Astrocyte (in vitro differentiated cells and primary cell): ENCODE data around the gene MMP12. TPM values are rescaled to one million over a fixed set of nuclear protein-coding genes. Genes with fewer than 3 reads are reported as not detected.

Experiments
- DNase-seq: peaks from one replicate; pipeline ENCODE4 v3.0.0-alpha.2; 2010; ENCODE audit warnings: low read depth
- FAIRE-seq: peaks from 2 replicates; lab custom pipeline; 2011; peaks lifted over from hg19 to GRCh38; lab: Jason Lieb, UNC
- H2AFZ ChIP-seq: 2 replicates; pipeline ENCODE4 v1.6.0; 2012; ENCODE audit warnings: low read depth, low read length, inconsistent platforms
- H3K27ac ChIP-seq: 2 replicates; pipeline ENCODE4 v1.5.1; 2011; ENCODE audit warnings: low read depth, low read length, inconsistent platforms
- H3K27me3 ChIP-seq: 2 replicates; pipeline ENCODE4 v1.6.0; 2011; ENCODE audit warnings: low read length, inconsistent platforms; ENCODE audit not compliant: insufficient read depth
- H3K36me3 ChIP-seq: 2 replicates; pipeline ENCODE4 v1.5.1; 2011; ENCODE audit warnings: low read length, inconsistent platforms; ENCODE audit not compliant: insufficient read depth
- H3K4me1 ChIP-seq: 2 replicates; pipeline ENCODE4 v1.5.1; 2011; ENCODE audit warnings: low read length, inconsistent platforms; ENCODE audit not compliant: insufficient read depth
- H3K4me2 ChIP-seq: 2 replicates; pipeline ENCODE4 v1.6.0; 2012; ENCODE audit warnings: low read length, inconsistent platforms
- H3K4me3 ChIP-seq: 2 replicates; pipeline ENCODE4 v1.5.1; 2011; ENCODE audit warnings: low read depth, mild to moderate bottlenecking, low read length, inconsistent platforms; ENCODE audit not compliant: insufficient read depth
- H3K79me2 ChIP-seq: 2 replicates; pipeline ENCODE4 v1.6.0; 2012; ENCODE audit warnings: mild to moderate bottlenecking, low read length, inconsistent platforms; ENCODE audit not compliant: insufficient read depth
- H3K9ac ChIP-seq: 2 replicates; pipeline ENCODE4 v1.6.0; 2012; ENCODE audit warnings: mild to moderate bottlenecking, low read length, inconsistent platforms
- H3K9me3 ChIP-seq: 2 replicates; pipeline ENCODE4 v1.5.1; 2012; ENCODE audit warnings: low read depth, mild to moderate bottlenecking, low read length, inconsistent platforms; ENCODE audit not compliant: insufficient read depth
- H4K20me1 ChIP-seq: 2 replicates; pipeline ENCODE4 v1.6.0; 2012; ENCODE audit warnings: low read length, inconsistent platforms; ENCODE audit not compliant: insufficient read depth
- H3K27ac Mint-ChIP-seq: one replicate; pipeline ENCODE4 v1.8.0; 2021; ENCODE audit warnings: mild to moderate bottlenecking, mixed read lengths; ENCODE audit not compliant: unreplicated experiment
- H3K27me3 Mint-ChIP-seq: one replicate; pipeline ENCODE4 v1.8.0; 2021; ENCODE audit warnings: low read depth, mixed read lengths; ENCODE audit not compliant: unreplicated experiment
- H3K36me3 Mint-ChIP-seq: one replicate; pipeline ENCODE4 v1.8.0; 2021; ENCODE audit warnings: low read depth, mixed read lengths; ENCODE audit not compliant: unreplicated experiment
- H3K4me1 Mint-ChIP-seq: one replicate; pipeline ENCODE4 v1.8.0; 2021; ENCODE audit warnings: low read depth, mixed read lengths; ENCODE audit not compliant: unreplicated experiment
- H3K4me3 Mint-ChIP-seq: one replicate; pipeline ENCODE4 v1.8.0; 2021; ENCODE audit warnings: mild to moderate bottlenecking, moderate library complexity, mixed read lengths; ENCODE audit not compliant: unreplicated experiment
- H3K9me3 Mint-ChIP-seq: one replicate; pipeline ENCODE4 v1.8.0; 2021; ENCODE audit warnings: mild to moderate bottlenecking, mixed read lengths; ENCODE audit not compliant: unreplicated experiment
- CTCF ChIP-seq: IDR thresholded peaks from 2 replicates; pipeline ENCODE4 v1.5.1; 2011; ENCODE audit warnings: low read depth, mild to moderate bottlenecking, inconsistent platforms, low read length, moderate library complexity; ENCODE audit not compliant: insufficient read depth
- EZH2 ChIP-seq: IDR thresholded peaks from 2 replicates; pipeline ENCODE4 v1.6.1; 2012; ENCODE audit warnings: mild to moderate bottlenecking, low read length, inconsistent platforms; ENCODE audit not compliant: insufficient read depth
- total RNA-seq: library from RNA; stranded (reverse); gene quantifications from 2 replicates; pipeline ENCODE4 v1.2.1, GENCODE V29; 2021

The MMP12 gene
- total RNA-seq, 1 donor from 2014 or later, result not detected

DNA sequence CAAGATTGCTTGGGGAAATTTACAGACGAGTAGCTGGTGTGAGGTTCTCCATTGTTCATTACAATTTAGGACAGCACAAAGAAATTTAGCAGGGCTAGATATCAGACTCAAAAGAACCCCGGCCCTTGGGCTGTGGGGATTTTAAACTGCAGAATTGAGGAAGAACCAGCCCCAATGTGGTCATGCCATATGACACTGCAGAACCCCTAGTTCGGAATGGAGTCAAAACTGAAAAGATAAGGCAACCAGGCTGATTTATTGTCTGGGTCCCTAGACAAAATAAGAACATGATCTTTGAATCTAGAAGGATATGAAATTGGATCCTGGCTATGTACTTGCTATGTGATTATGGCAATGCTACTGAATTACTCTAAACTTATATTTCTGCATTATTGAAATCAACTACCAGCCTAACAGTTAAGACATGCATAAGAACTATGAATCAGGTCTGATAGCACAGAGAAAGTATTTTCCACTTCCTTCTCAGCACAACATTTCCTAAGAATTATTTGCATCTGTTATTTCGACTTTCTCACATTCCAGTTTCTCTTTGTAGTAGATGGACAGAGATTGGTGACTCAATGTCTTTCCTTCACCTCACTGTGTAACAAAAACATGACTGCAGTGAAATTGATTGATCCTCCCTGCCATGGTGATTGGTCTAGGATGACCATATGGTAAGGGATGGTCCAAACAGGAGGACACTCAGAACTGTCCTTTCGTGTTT lies 44.6 kb downstream of the MMP12 start:
- Mint-ChIP-seq H3K9me3 (peaks cover 2% of the 10 kb centered on the region), H3K36me3 (no peaks in the 10 kb centered on the region), H3K27ac (no peak overlapping the region), H3K4me3 (no peak overlapping the region), H3K27me3 (no peaks in the 10 kb centered on the region), H3K4me1 (peaks cover 13% of the 10 kb centered on the region)
- Histone ChIP-seq H3K9ac (no peak overlapping the region), H3K79me2 (no peaks in the 10 kb centered on the region), H3K27me3 (no peaks in the 10 kb centered on the region), H3K4me3 (no peak overlapping the region), H3K4me2 (peak overlapping the region; percentile 12), H3K36me3 (no peaks in the 10 kb centered on the region), H3K9me3 (no peaks in the 10 kb centered on the region), H4K20me1 (no peaks in the 10 kb centered on the region), H3K4me1 (no peaks in the 10 kb centered on the region), H2AFZ (no peak overlapping the region), H3K27ac (no peak overlapping the region)
- FAIRE-seq, result peak; percentile 63
- peak; percentile 66 for DNase-seq
- no peak for TF ChIP-seq EZH2

GRCh38 chr11:102829316-102830000 lies 45.3 kb downstream of the MMP12 start:
- H2AFZ ChIP-seq, result no peak overlapping the region
- H3K4me3 ChIP-seq, result no peak overlapping the region
- H3K4me2 ChIP-seq, result no peak overlapping the region
- Mint-ChIP-seq H3K27me3 (no peaks in the 10 kb centered on the region), H3K36me3 (no peaks in the 10 kb centered on the region), H3K4me3 (no peak overlapping the region), H3K9me3 (peaks cover 2% of the 10 kb centered on the region), H3K4me1 (peaks cover 13% of the 10 kb centered on the region), H3K27ac (no peak overlapping the region)
- H3K27ac ChIP-seq, result no peak overlapping the region
- H3K79me2 ChIP-seq, result no peaks in the 10 kb centered on the region
- H3K4me1 ChIP-seq, result no peaks in the 10 kb centered on the region
- H3K36me3 ChIP-seq, result no peaks in the 10 kb centered on the region
- no peaks in the 10 kb centered on the region for H4K20me1 ChIP-seq
- DNase-seq, result no peak
- no peak overlapping the region for H3K9ac ChIP-seq
- no peak for FAIRE-seq
- no peaks in the 10 kb centered on the region for H3K27me3 ChIP-seq
- TF ChIP-seq EZH2 (no peak), CTCF (no peak)
- no peaks in the 10 kb centered on the region for H3K9me3 ChIP-seq

GRCh38 chr11:102824556-102824955 lies 50.2 kb downstream of the MMP12 start:
- H4K20me1 ChIP-seq, result no peaks in the 10 kb centered on the region
- H2AFZ ChIP-seq, result no peak overlapping the region
- H3K36me3 ChIP-seq, result no peaks in the 10 kb centered on the region
- TF ChIP-seq CTCF (no peak), EZH2 (no peak)
- H3K9ac ChIP-seq, result no peak overlapping the region
- no peak for DNase-seq
- H3K9me3 ChIP-seq, result no peaks in the 10 kb centered on the region
- Mint-ChIP-seq H3K27ac (no peak overlapping the region), H3K36me3 (no peaks in the 10 kb centered on the region), H3K4me1 (peaks cover 2% of the 10 kb centered on the region), H3K27me3 (no peaks in the 10 kb centered on the region), H3K9me3 (peaks cover 2% of the 10 kb centered on the region), H3K4me3 (no peak overlapping the region)
- H3K4me3 ChIP-seq, result no peak overlapping the region
- no peaks in the 10 kb centered on the region for H3K79me2 ChIP-seq
- H3K27me3 ChIP-seq, result no peaks in the 10 kb centered on the region
- no peak overlapping the region for H3K27ac ChIP-seq
- no peaks in the 10 kb centered on the region for H3K4me1 ChIP-seq
- FAIRE-seq, result no peak
- H3K4me2 ChIP-seq, result no peak overlapping the region
